GM13976 (cell line): ENCODE results near the gene CAPN11.
"Not testable (repeated sequence)": the region's sequence is repeated elsewhere in the genome, so short reads cannot be mapped to it uniquely, and the experiment has no call there.

ENCODE experiments used
- DNase-seq: peaks from one replicate; pipeline ENCODE4 v3.0.0; 2012; ENCODE audit warnings: low spot score
- CTCF ChIP-seq: IDR thresholded peaks from 2 replicates; pipeline ENCODE4 v1.5.1; 2012; ENCODE audit warnings: borderline replicate concordance, mild to moderate bottlenecking; ENCODE audit not compliant: insufficient read depth; ENCODE audit errors: extremely low read depth, missing control alignments, control extremely low read depth
- in situ Hi-C: fragments of 300-500 bp; cut with MboI; formaldehyde crosslinking; loops from one replicate; pipeline ENCODE4 v1.12.0; 2022; ENCODE audit warnings: low sequenced_read_pairs, mixed read lengths, inconsistent platforms; ENCODE audit not compliant: unreplicated experiment

The CAPN11 gene

GRCh38 chr6:44180406-44180805 lies 21.8 kb downstream of the CAPN11 start:
- DNase-seq = no peak
- TF ChIP-seq CTCF = no peak
- in situ Hi-C loops = no loop called here

GRCh38 chr6:44180886-44181285 lies 22.3 kb downstream of the CAPN11 start:
- in situ Hi-C loops = no loop called here
- TF ChIP-seq CTCF = no peak

GRCh38 chr6:44181784-44182183 lies 23.2 kb downstream of the CAPN11 start:
- DNase-seq, in situ Hi-C loops: not testable (repeated sequence)

More at GRCh38 chr6:44180886-44181285, 22.3 kb downstream of the CAPN11 start:
- peak; percentile 23 for DNase-seq

GRCh38 chr6:44182911-44183390 lies 24.3 kb downstream of the CAPN11 start:
- in situ Hi-C loops = no loop called here
- DNase-seq = no peak
- no peak for TF ChIP-seq CTCF

- in situ Hi-C loops = no loop called here
- no peak for TF ChIP-seq CTCF
- DNase-seq = no peak
Observed at GRCh38 chr6:44183783-44184182, 25.2 kb downstream of the CAPN11 start.

GRCh38 chr6:44185356-44185755 lies 26.7 kb downstream of the CAPN11 start:
- DNase-seq, in situ Hi-C loops: not testable (repeated sequence)

- TF ChIP-seq CTCF = no peak
- peak; percentile 26 for DNase-seq
- in situ Hi-C loops = no loop called here
Observed at GRCh38 chr6:44185953-44186634, 27.5 kb downstream of the CAPN11 start.

GRCh38 chr6:44186635-44187025 lies 28.0 kb downstream of the CAPN11 start:
- no peak for TF ChIP-seq CTCF
- DNase-seq = no peak
- in situ Hi-C loops = no loop called here
